ENCODE data around the gene CMTM1.

GRCh38 chr16:66523861-66524354, 42.3 kb upstream of the CMTM1 start:
- TF ChIP-seq CTCF (IDR thresholded peaks at IDR 0.05; ENCODE audit: low read depth, low read length, poor library complexity, severe bottlenecking) (no peak), EZH2phosphoT487 (IDR thresholded peaks at IDR 0.05; ENCODE audit: borderline replicate concordance, low read length) (no peak)
